ENCODE data around the gene GSN.

DNA sequence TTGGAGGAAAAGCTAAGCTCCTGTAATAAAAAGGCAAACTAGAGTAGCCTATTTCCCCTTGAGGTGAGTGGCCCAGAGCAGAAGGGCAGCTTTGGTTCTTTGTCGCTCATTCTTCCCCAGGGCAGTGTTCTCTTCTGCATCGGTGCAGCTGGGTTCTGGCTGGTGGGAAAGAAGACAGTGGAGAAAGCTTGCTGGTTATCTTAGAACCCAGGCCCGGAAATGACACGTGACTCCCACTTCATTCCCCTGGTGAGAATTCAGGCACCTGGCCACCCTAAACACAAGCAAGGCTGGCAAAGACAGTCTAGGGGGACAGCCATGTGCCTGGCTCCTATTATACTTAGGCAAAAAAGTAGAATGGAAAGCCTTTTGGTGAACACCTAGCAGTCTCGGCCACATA lies 32.5 kb upstream of the GSN start:
- TF ChIP-seq, protein P1, sequence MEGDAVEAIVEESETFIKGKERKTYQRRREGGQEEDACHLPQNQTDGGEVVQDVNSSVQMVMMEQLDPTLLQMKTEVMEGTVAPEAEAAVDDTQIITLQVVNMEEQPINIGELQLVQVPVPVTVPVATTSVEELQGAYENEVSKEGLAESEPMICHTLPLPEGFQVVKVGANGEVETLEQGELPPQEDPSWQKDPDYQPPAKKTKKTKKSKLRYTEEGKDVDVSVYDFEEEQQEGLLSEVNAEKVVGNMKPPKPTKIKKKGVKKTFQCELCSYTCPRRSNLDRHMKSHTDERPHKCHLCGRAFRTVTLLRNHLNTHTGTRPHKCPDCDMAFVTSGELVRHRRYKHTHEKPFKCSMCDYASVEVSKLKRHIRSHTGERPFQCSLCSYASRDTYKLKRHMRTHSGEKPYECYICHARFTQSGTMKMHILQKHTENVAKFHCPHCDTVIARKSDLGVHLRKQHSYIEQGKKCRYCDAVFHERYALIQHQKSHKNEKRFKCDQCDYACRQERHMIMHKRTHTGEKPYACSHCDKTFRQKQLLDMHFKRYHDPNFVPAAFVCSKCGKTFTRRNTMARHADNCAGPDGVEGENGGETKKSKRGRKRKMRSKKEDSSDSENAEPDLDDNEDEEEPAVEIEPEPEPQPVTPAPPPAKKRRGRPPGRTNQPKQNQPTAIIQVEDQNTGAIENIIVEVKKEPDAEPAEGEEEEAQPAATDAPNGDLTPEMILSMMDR (conservative IDR thresholded peaks at IDR 0.05; ENCODE audit: low read length): no peak
- no peak for TF ChIP-seq EZH2phosphoT487 (IDR thresholded peaks at IDR 0.05; ENCODE audit: borderline replicate concordance)
